ENCODE measurements around the gene NKX2-4.

DNA sequence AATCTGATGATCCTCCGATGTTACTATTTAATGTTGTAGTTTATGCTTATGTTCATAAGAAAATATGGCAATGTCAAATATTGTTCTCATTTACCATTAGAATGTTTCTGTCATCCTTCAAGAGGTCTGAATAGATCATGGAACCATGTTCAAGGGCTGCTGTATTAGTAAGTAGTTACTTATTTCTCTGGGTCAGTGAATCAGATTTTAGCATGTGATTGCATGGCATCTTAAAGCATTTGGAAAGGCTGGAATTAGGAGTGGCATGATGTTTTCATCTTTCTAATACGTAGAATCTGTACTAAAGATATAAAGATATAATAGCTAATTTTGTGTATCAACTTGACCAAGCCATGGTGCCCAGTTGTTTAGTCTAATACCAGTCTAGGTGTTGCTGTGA, 40.5 kb upstream of the NKX2-4 start:
- TF ChIP-seq, protein P1, sequence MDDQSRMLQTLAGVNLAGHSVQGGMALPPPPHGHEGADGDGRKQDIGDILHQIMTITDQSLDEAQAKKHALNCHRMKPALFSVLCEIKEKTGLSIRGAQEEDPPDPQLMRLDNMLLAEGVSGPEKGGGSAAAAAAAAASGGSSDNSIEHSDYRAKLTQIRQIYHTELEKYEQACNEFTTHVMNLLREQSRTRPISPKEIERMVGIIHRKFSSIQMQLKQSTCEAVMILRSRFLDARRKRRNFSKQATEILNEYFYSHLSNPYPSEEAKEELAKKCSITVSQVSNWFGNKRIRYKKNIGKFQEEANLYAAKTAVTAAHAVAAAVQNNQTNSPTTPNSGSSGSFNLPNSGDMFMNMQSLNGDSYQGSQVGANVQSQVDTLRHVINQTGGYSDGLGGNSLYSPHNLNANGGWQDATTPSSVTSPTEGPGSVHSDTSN (IDR thresholded peaks at IDR 0.05): no peak
- TF ChIP-seq, protein P2, sequence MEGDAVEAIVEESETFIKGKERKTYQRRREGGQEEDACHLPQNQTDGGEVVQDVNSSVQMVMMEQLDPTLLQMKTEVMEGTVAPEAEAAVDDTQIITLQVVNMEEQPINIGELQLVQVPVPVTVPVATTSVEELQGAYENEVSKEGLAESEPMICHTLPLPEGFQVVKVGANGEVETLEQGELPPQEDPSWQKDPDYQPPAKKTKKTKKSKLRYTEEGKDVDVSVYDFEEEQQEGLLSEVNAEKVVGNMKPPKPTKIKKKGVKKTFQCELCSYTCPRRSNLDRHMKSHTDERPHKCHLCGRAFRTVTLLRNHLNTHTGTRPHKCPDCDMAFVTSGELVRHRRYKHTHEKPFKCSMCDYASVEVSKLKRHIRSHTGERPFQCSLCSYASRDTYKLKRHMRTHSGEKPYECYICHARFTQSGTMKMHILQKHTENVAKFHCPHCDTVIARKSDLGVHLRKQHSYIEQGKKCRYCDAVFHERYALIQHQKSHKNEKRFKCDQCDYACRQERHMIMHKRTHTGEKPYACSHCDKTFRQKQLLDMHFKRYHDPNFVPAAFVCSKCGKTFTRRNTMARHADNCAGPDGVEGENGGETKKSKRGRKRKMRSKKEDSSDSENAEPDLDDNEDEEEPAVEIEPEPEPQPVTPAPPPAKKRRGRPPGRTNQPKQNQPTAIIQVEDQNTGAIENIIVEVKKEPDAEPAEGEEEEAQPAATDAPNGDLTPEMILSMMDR (IDR thresholded peaks at IDR 0.05): no peak
- TF ChIP-seq RAD21 (conservative IDR thresholded peaks at IDR 0.05 in 1 of 2, IDR thresholded peaks at IDR 0.05 in 1 of 2) (no peak), FOSB (CRISPR knock-in tag; IDR thresholded peaks at IDR 0.05) (no peak), POLR2A (IDR thresholded peaks at IDR 0.05; ENCODE audit: low read length) (no peak), SMC3 (IDR thresholded peaks at IDR 0.05) (no peak), HOXA7 (CRISPR knock-in tag; IDR thresholded peaks at IDR 0.05) (no peak), CEBPB (IDR thresholded peaks at IDR 0.05) (no peak), KDM1A (IDR thresholded peaks at IDR 0.05; ENCODE audit: low read depth) (no peak), NFE2L2 (conservative IDR thresholded peaks at IDR 0.05; ENCODE audit: low read length) (no peak), CHD4 (IDR thresholded peaks at IDR 0.05; ENCODE audit: borderline replicate concordance) (no peak)

All from A549 (cell line).